Iris pigment epithelial cell (primary cell): Measurements from ENCODE around the gene AP2B1.

Experiments
- DNase-seq: peaks from one replicate; pipeline ENCODE4 v3.0.0-alpha.2; 2011; ENCODE audit warnings: low read depth

The AP2B1 gene

GRCh38 chr17:35630530-35631148 is 43.5 kb downstream of the AP2B1 start:
- peak; percentile 76 for DNase-seq

GRCh38 chr17:35641032-35641431 is 53.9 kb downstream of the AP2B1 start:
- DNase-seq, result no peak

GRCh38 chr17:35645923-35646322 is 58.8 kb downstream of the AP2B1 start:
- no peak for DNase-seq

- DNase-seq, result no peak
Observed at GRCh38 chr17:35651467-35651866, 64.3 kb downstream of the AP2B1 start.

- no peak for DNase-seq
Observed at GRCh38 chr17:35653619-35654361, 66.7 kb downstream of the AP2B1 start.

GRCh38 chr17:35655303-35655702 is 68.2 kb downstream of the AP2B1 start:
- no peak for DNase-seq

- no peak for DNase-seq
Observed at GRCh38 chr17:35660902-35661301, 73.8 kb downstream of the AP2B1 start.

- no peak for DNase-seq
Observed at GRCh38 chr17:35664685-35665084, 77.6 kb downstream of the AP2B1 start.

GRCh38 chr17:35665662-35666061 is 78.5 kb downstream of the AP2B1 start:
- DNase-seq, result no peak

- peak; percentile 35 for DNase-seq
Observed at GRCh38 chr17:35666070-35666469, 78.9 kb downstream of the AP2B1 start.

- DNase-seq, result peak; percentile 59
Observed at GRCh38 chr17:35666967-35667532, 79.9 kb downstream of the AP2B1 start.

- DNase-seq, result no peak
Observed at GRCh38 chr17:35668802-35669201, 81.7 kb downstream of the AP2B1 start.

GRCh38 chr17:35674552-35674951 is 87.4 kb downstream of the AP2B1 start:
- no peak for DNase-seq

GRCh38 chr17:35676441-35676840 is 89.3 kb downstream of the AP2B1 start:
- no peak for DNase-seq

- DNase-seq, result peak; percentile 56
Observed at GRCh38 chr17:35679007-35679682, 92.0 kb downstream of the AP2B1 start.

- no peak for DNase-seq
Observed at GRCh38 chr17:35683591-35683990, 96.5 kb downstream of the AP2B1 start.

- DNase-seq, result peak; percentile 84
Observed at GRCh38 chr17:35684055-35684802, 97.1 kb downstream of the AP2B1 start.

GRCh38 chr17:35692512-35693210 is 105.5 kb downstream of the AP2B1 start:
- no peak for DNase-seq

- DNase-seq, result no peak
Observed at GRCh38 chr17:35693662-35694061, 106.5 kb downstream of the AP2B1 start.

- DNase-seq, result no peak
Observed at GRCh38 chr17:35694906-35695305, 107.8 kb downstream of the AP2B1 start.

GRCh38 chr17:35695613-35696012 is 108.5 kb downstream of the AP2B1 start:
- DNase-seq, result no peak

GRCh38 chr17:35698800-35699199 is 111.7 kb downstream of the AP2B1 start:
- DNase-seq, result no peak
